HAP-1 (cell line): Measurements from ENCODE around the gene KANSL1.
A peak's percentile ranks its signal among the peaks of the same experiment; 100 is the strongest.
"Not testable (repeated sequence)": the region's sequence is repeated elsewhere in the genome, so short reads cannot be mapped to it uniquely, and the experiment has no call there.

Experiments
- DNase-seq, 2 experiments: peaks; one replicate each; pipeline ENCODE4 v3.0.0-alpha.2; 2016 to 2020; ENCODE audit warnings: low spot score in 2 of 2
- H3K27me3 ChIP-seq: fragments of 250-450 bp; sonication (Bioruptor Pico); 2 replicates; pipeline ENCODE4 v1.5.1; 2020; ENCODE audit warnings: low read depth, mild to moderate bottlenecking, moderate library complexity
- H3K36me3 ChIP-seq: fragments of 250-450 bp; sonication (Bioruptor Pico); replicated peaks from 2 replicates; pipeline ENCODE4 v1.5.1; 2020; ENCODE audit warnings: mild to moderate bottlenecking
- H3K4me1 ChIP-seq: fragments of 250-450 bp; sonication (Bioruptor Pico); 2 replicates; pipeline ENCODE4 v1.5.1; 2020; ENCODE audit warnings: mild to moderate bottlenecking
- H3K4me3 ChIP-seq: fragments of 250-450 bp; sonication (Bioruptor Pico); 2 replicates; pipeline ENCODE4 v1.5.1; 2020; ENCODE audit warnings: mild to moderate bottlenecking, moderate library complexity
- H3K9me3 ChIP-seq: fragments of 250-450 bp; sonication (Bioruptor Pico); 2 replicates; pipeline ENCODE4 v1.5.1; 2020; ENCODE audit warnings: mild to moderate bottlenecking, moderate library complexity
- in situ Hi-C: fragments of 300-500 bp; cut with MboI; formaldehyde crosslinking; loops from 3 replicates; pipeline ENCODE4 v1.14.3; 2020; ENCODE audit warnings: low sequenced_read_pairs, inconsistent platforms, mixed read lengths

The KANSL1 gene

GRCh38 chr17:46193151-46193625 is at the start of gene KANSL1:
TSS of gene KANSL1 (minus strand) at chr17:46193429. CDS start at chr17:46172143, 21,286 bp downstream.
- peaks cover 24% of the 10 kb centered on the region for H3K4me1 ChIP-seq
- H3K9me3 ChIP-seq, result no peaks in the 10 kb centered on the region
- peaks cover 5% of the 10 kb centered on the region; the same call in 1 of the 2 replicates for H3K36me3 ChIP-seq
- peak within 1 kb of the TSS; percentile 78 for H3K4me3 ChIP-seq
- peak; percentile 92 to 93 for DNase-seq
- in situ Hi-C loops, result no loop called here
- no peaks in the 10 kb centered on the region for H3K27me3 ChIP-seq

- H3K4me3 ChIP-seq, H3K9me3 ChIP-seq, H3K4me1 ChIP-seq, H3K36me3 ChIP-seq, H3K27me3 ChIP-seq, DNase-seq, in situ Hi-C loops: not testable (repeated sequence)
Observed at GRCh38 chr17:46231359-46231758, 38.1 kb upstream of the KANSL1 start.

GRCh38 chr17:46225274-46225794 is 32.1 kb upstream of the KANSL1 start:
- H3K36me3 ChIP-seq, H3K9me3 ChIP-seq, H3K4me1 ChIP-seq, H3K27me3 ChIP-seq, in situ Hi-C loops: not testable (repeated sequence)
- DNase-seq, result peak; percentile 71 to 93
- H3K4me3 ChIP-seq, result peak overlapping the region; percentile 23

GRCh38 chr17:46224864-46225263 is 31.6 kb upstream of the KANSL1 start:
- H3K36me3 ChIP-seq, DNase-seq, H3K9me3 ChIP-seq, H3K27me3 ChIP-seq, H3K4me1 ChIP-seq, in situ Hi-C loops: not testable (repeated sequence)
- H3K4me3 ChIP-seq, result peak overlapping the region; percentile 23; the same call in 1 of the 2 replicates

- H3K36me3 ChIP-seq, in situ Hi-C loops, DNase-seq, H3K4me3 ChIP-seq, H3K27me3 ChIP-seq, H3K9me3 ChIP-seq, H3K4me1 ChIP-seq: not testable (repeated sequence)
Observed at GRCh38 chr17:46223041-46223440, 29.8 kb upstream of the KANSL1 start.

- peaks cover 19% of the 10 kb centered on the region for H3K36me3 ChIP-seq
- no peak for DNase-seq
- H3K4me1 ChIP-seq, result peaks cover 4% of the 10 kb centered on the region
- in situ Hi-C loops, result loop anchor here (10.0 kb wide), 1 partner anchor 212 kb away; no protein-coding TSS in a partner anchor
- H3K27me3 ChIP-seq, result no peaks in the 10 kb centered on the region
- H3K4me3 ChIP-seq, result no peak overlapping the region
- H3K9me3 ChIP-seq, result no peaks in the 10 kb centered on the region
Observed at GRCh38 chr17:46216682-46217081, 23.5 kb upstream of the KANSL1 start.

GRCh38 chr17:46212634-46213435 is 19.6 kb upstream of the KANSL1 start:
- Histone ChIP-seq H3K9me3 (no peaks in the 10 kb centered on the region), H3K4me1 (peaks cover 4% of the 10 kb centered on the region), H3K36me3 (peaks cover 15% of the 10 kb centered on the region), H3K27me3 (no peaks in the 10 kb centered on the region), H3K4me3 (no peak overlapping the region)
- in situ Hi-C loops, result loop anchor here (10.0 kb wide), 1 partner anchor 208 kb away; no protein-coding TSS in a partner anchor
- DNase-seq, result peak; percentile 65 to 71

GRCh38 chr17:46208997-46209396 is 15.8 kb upstream of the KANSL1 start:
- peaks cover 10% of the 10 kb centered on the region for H3K36me3 ChIP-seq
- in situ Hi-C loops, result no loop called here
- no peaks in the 10 kb centered on the region for H3K27me3 ChIP-seq
- no peaks in the 10 kb centered on the region for H3K9me3 ChIP-seq
- no peak for DNase-seq
- no peak overlapping the region for H3K4me3 ChIP-seq
- peaks cover 4% of the 10 kb centered on the region for H3K4me1 ChIP-seq

GRCh38 chr17:46205975-46206374 is 12.7 kb upstream of the KANSL1 start:
- no peaks in the 10 kb centered on the region for H3K9me3 ChIP-seq
- no peaks in the 10 kb centered on the region for H3K4me1 ChIP-seq
- H3K27me3 ChIP-seq, result no peaks in the 10 kb centered on the region
- peaks cover 3% of the 10 kb centered on the region; the same call in 1 of the 2 replicates for H3K36me3 ChIP-seq
- H3K4me3 ChIP-seq, result no peak overlapping the region
- in situ Hi-C loops, result no loop called here
- DNase-seq, result no peak

- no peaks in the 10 kb centered on the region for H3K4me1 ChIP-seq
- H3K4me3 ChIP-seq, result no peak overlapping the region
- no peak for DNase-seq
- in situ Hi-C loops, result no loop called here
- H3K27me3 ChIP-seq, result no peaks in the 10 kb centered on the region
- no peaks in the 10 kb centered on the region for H3K9me3 ChIP-seq
- no peaks in the 10 kb centered on the region; the same call in none of the 2 replicates for H3K36me3 ChIP-seq
Observed at GRCh38 chr17:46202424-46202823, 9.2 kb upstream of the KANSL1 start.

- in situ Hi-C loops, result no loop called here
- DNase-seq, result no peak
- H3K4me1 ChIP-seq, result no peaks in the 10 kb centered on the region
- no peaks in the 10 kb centered on the region for H3K9me3 ChIP-seq
- H3K36me3 ChIP-seq, result no peaks in the 10 kb centered on the region; the same call in none of the 2 replicates
- H3K27me3 ChIP-seq, result no peaks in the 10 kb centered on the region
- H3K4me3 ChIP-seq, result no peak overlapping the region
Observed at GRCh38 chr17:46201491-46201890, 8.3 kb upstream of the KANSL1 start.

GRCh38 chr17:46200197-46200596 is 7.0 kb upstream of the KANSL1 start:
- H3K27me3 ChIP-seq, result no peaks in the 10 kb centered on the region
- H3K4me1 ChIP-seq, result peaks cover under 1% of the 10 kb centered on the region; the same call in 1 of the 2 replicates
- H3K36me3 ChIP-seq, result no peaks in the 10 kb centered on the region; the same call in none of the 2 replicates
- no peaks in the 10 kb centered on the region for H3K9me3 ChIP-seq
- H3K4me3 ChIP-seq, result no peak overlapping the region
- in situ Hi-C loops, result no loop called here
- DNase-seq, result no peak

GRCh38 chr17:46199379-46199778 is 6.2 kb upstream of the KANSL1 start:
- no peaks in the 10 kb centered on the region; the same call in none of the 2 replicates for H3K36me3 ChIP-seq
- in situ Hi-C loops, result no loop called here
- no peaks in the 10 kb centered on the region for H3K9me3 ChIP-seq
- no peak for DNase-seq
- H3K27me3 ChIP-seq, result no peaks in the 10 kb centered on the region
- H3K4me1 ChIP-seq, result peaks cover 5% of the 10 kb centered on the region
- no peak overlapping the region for H3K4me3 ChIP-seq

- H3K4me3 ChIP-seq, result no peak overlapping the region
- in situ Hi-C loops, result no loop called here
- H3K27me3 ChIP-seq, result no peaks in the 10 kb centered on the region
- H3K4me1 ChIP-seq, result peaks cover 8% of the 10 kb centered on the region
- H3K9me3 ChIP-seq, result no peaks in the 10 kb centered on the region
- no peaks in the 10 kb centered on the region; the same call in none of the 2 replicates for H3K36me3 ChIP-seq
- DNase-seq, result no peak
Observed at GRCh38 chr17:46198233-46198632, 5.0 kb upstream of the KANSL1 start.
